Testis (tissue), 3 donors: ENCODE data around the gene SYMPK. TPM values are rescaled to one million over a fixed set of nuclear protein-coding genes. Genes with fewer than 3 reads are reported as not detected.

Experiments used
- DNase-seq: peaks from one replicate; pipeline ENCODE4 v3.0.0-alpha.2; 2019
- H3K27ac ChIP-seq, 2 donors: fragments of 200-600 bp; sonication (generic); one replicate each; pipeline ENCODE4 v1.5.1; 2019
- H3K27me3 ChIP-seq: fragments of 200-600 bp; sonication (generic); one replicate; pipeline ENCODE4 v1.5.1; 2019
- H3K36me3 ChIP-seq: fragments of 200-600 bp; sonication (generic); one replicate; pipeline ENCODE4 v1.5.1; 2017; ENCODE audit warnings: low read depth; ENCODE audit errors: missing control alignments
- H3K4me1 ChIP-seq: fragments of 200-600 bp; sonication (generic); one replicate; pipeline ENCODE4 v1.5.1; 2019
- H3K4me3 ChIP-seq, 2 donors: fragments of 200-600 bp; sonication (generic); one replicate each; pipeline ENCODE4 v1.5.1; 2017 to 2019
- H3K9me3 ChIP-seq: fragments of 200-600 bp; sonication (generic); one replicate; pipeline ENCODE4 v1.5.1; 2017
- CTCF ChIP-seq, 3 experiments: fragments of 450-650 bp in 2 of 3; fragments of 200-600 bp in 1 of 3; sonication (generic) in 1 of 3; IDR thresholded peaks; one replicate each; pipeline ENCODE4 v1.5.1; 2016 to 2019; ENCODE audit warnings: antibody characterized with exemption in 3 of 3, mild to moderate bottlenecking in 2 of 3, moderate library complexity in 1 of 3
- POLR2A ChIP-seq: fragments of 450-650 bp; IDR thresholded peaks from one replicate; pipeline ENCODE4 v1.6.1; 2017; ENCODE audit warnings: antibody characterized with exemption, mild to moderate bottlenecking, moderate library complexity
- WGBS, 2 donors: methylation state at CpG; one replicate each; pipeline ENCODE4 v1.1.5; 2018; 5-methylcytosine and 5-hydroxymethylcytosine counted together
- intact Hi-C: fragments of 100-400 bp; cut with DNase I; formaldehyde crosslinking; loops from one replicate; pipeline ENCODE4 v1.15.1; 2023; ENCODE audit warnings: low total_unique reads
- polyA plus RNA-seq: library from polyadenylated mRNA; stranded (reverse); fragments of 350-450 nt; fragmentation: Illumina TruSeq; extraction: RNeasy Lipid Tissue Mini Kit (QIAGEN cat#74804); gene quantifications from one replicate; pipeline ENCODE4 v1.2.3, GENCODE V29; 2014; ENCODE audit warnings: low read depth, low replicate concordance; ENCODE audit not compliant: insufficient read depth
- total RNA-seq, 2 donors: library from RNA; depleted of rRNA; stranded (reverse); fragments of >200 nt; gene quantifications; one replicate each; pipeline ENCODE4 v1.2.3, GENCODE V29; 2016

Gene SYMPK
- total and polyA plus RNA-seq, 3 donors from 2014 or later, result 123 to 195 (median 142) TPM

GRCh38 chr19:45826934-45827333, 36.0 kb downstream of the SYMPK start:
- intact Hi-C loops, result no loop called here
- Histone ChIP-seq H3K27ac (no peak overlapping the region), H3K36me3 (no peaks in the 10 kb centered on the region), H3K9me3 (no peaks in the 10 kb centered on the region), H3K4me3 (no peak overlapping the region), H3K4me1 (no peaks in the 10 kb centered on the region), H3K27me3 (no peaks in the 10 kb centered on the region)
- 69 to 81% methylated on average over 10 to 11 of the region's 11 CpGs for WGBS, 2 donors
- DNase-seq, result no peak
- TF ChIP-seq POLR2A (no peak), CTCF (IDR thresholded peaks at IDR 0.05) (no peak)

- TF ChIP-seq CTCF (IDR thresholded peaks at IDR 0.05) (no peak), POLR2A (no peak)
- DNase-seq, result no peak
- intact Hi-C loops, result no loop called here
- Histone ChIP-seq H3K27me3 (no peaks in the 10 kb centered on the region), H3K27ac (no peak overlapping the region), H3K9me3 (no peaks in the 10 kb centered on the region), H3K4me1 (no peaks in the 10 kb centered on the region), H3K36me3 (no peaks in the 10 kb centered on the region), H3K4me3 (no peak overlapping the region)
- 76 to 78% methylated on average over 21 to 22 of the region's 22 CpGs for WGBS, 2 donors
Measured at GRCh38 chr19:45825917-45826893, 36.7 kb downstream of the SYMPK start.

- TF ChIP-seq CTCF (IDR thresholded peaks at IDR 0.05) (no peak), POLR2A (no peak)
- Histone ChIP-seq H3K27me3 (no peaks in the 10 kb centered on the region), H3K4me1 (no peaks in the 10 kb centered on the region), H3K36me3 (no peaks in the 10 kb centered on the region), H3K9me3 (no peaks in the 10 kb centered on the region), H3K4me3 (no peak overlapping the region), H3K27ac (no peak overlapping the region)
- WGBS, 2 donors, result 96 to 97% methylated on average over 5 to 8 of the region's 8 CpGs
- DNase-seq, result no peak
- intact Hi-C loops, result no loop called here
Measured at GRCh38 chr19:45825263-45825605, 37.7 kb downstream of the SYMPK start.

DNA sequence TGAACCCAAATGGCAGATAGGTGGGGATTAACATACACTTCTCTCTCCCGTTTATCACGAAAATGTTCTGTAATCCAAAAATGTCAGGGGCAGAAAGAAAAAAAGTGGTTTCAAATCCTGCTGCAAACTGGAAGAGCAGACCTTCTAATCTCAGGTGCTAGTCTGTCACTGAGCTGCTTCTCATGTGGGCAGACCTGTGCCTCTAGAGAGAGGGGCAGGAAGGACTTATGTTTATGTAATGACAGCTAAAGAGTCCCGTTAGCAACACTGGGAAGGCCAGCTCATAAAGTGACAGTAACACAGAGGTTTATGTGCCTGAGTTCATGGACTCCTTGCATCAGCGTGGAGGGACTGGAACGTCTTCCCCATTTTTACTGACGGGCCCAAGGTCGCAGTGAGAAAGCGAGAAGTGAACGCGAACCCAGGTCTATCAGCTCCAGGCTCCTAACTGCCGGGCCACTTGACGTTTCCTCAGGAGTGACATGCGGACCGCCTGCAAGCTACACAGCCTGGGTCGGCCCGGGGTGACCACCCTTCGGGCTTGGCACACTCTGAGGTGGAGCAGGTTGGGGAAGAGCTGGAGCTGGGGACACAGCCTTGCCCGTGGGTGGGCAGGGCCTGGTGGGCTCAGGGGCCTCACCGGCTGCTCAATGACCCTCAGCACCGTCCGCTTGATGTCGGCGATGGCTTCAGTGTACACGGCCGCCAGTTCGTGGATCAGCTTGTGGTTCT, 38.2 kb downstream of the SYMPK start:
- H3K27ac ChIP-seq, result no peak overlapping the region
- DNase-seq, result no peak
- WGBS, 2 donors, result 87 to 88% methylated on average over 19 to 26 of the region's 26 CpGs

More for the DNA sequence above, 38.2 kb downstream of the SYMPK start:
- Histone ChIP-seq H3K4me1 (no peaks in the 10 kb centered on the region), H3K27me3 (no peaks in the 10 kb centered on the region), H3K9me3 (no peaks in the 10 kb centered on the region), H3K36me3 (no peaks in the 10 kb centered on the region), H3K4me3 (no peak overlapping the region)
- intact Hi-C loops, result no loop called here
- TF ChIP-seq POLR2A (no peak), CTCF (IDR thresholded peaks at IDR 0.05) (no peak)
